NCI-H2196 (cell line): ENCODE measurements around the gene SSBP4.
"Not testable (repeated sequence)": the region's sequence is repeated elsewhere in the genome, so short reads cannot be mapped to it uniquely, and the experiment has no call there.

ENCODE experiments used
- DNase-seq: peaks from one replicate; lab custom pipeline; 2025; ENCODE audit not compliant: unreplicated experiment; lab: John Stamatoyannopoulos, UW

Gene SSBP4

DNA sequence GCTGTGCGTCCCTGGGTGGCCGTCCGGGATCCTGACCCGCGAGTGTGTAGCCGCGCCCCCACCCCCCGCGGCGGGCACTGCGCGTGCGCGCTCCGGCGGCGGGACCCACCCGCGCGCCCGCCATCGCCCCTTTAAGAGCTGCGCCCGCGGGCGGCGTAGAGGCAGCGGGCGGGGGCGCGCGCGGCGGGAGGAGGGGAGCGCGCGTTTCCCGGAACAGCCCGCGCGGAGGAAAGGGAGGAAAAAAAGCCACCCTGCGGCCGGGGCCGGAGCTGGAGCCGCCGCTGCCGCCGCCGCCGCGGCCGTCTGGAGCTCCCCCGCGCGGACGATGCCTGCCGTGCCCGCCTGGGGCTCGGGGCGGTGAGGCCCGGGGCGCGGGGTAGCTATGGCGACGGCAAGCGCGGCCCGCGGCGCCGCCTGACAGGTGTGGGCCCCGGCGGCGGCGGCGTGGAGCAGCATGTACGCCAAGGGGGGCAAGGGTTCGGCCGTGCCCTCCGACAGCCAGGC lies at the start of gene SSBP4:
SSBP4 (plus strand) TSS at position 204 of the 504 bp plus-strand sequence; CDS start at position 455, 251 bp downstream.
- DNase-seq = peak; percentile 86

- DNase-seq = no peak
These were observed 45.7 kb upstream of the SSBP4 start for GRCh38 chr19:18373407-18373891.

GRCh38 chr19:18373892-18374629 lies 45.1 kb upstream of the SSBP4 start:
- peak; percentile 78 for DNase-seq

GRCh38 chr19:18377026-18377425 lies 42.2 kb upstream of the SSBP4 start:
- DNase-seq = peak; percentile 50

GRCh38 chr19:18379803-18380747 lies 39.1 kb upstream of the SSBP4 start:
- peak; percentile 96 for DNase-seq

GRCh38 chr19:18380843-18381242 lies 38.4 kb upstream of the SSBP4 start:
- no peak for DNase-seq

DNA sequence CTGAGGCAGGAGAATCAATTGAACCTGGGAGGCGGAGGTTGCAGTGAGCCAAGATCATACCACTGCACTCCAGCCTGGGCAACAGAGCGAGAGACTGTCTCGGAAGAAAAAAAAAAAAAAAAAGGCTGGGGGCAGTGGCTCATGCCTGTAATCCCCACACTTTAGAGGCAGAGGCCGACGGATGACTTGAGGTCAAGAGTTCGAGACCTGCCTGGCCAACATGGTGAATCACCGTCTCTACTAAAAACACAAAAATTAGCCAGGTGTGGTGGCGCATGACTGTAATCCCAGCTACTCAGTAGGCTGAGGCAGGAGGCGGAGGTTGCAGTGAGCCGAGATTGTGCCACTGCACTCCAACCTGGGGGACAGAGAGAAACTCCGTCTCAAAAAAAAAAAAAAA lies 35.6 kb upstream of the SSBP4 start:
- not testable (repeated sequence) for DNase-seq

- DNase-seq = no peak
These were observed 34.4 kb upstream of the SSBP4 start for GRCh38 chr19:18384775-18385174.

- no peak for DNase-seq
These were observed 33.9 kb upstream of the SSBP4 start for GRCh38 chr19:18385359-18385674.

- peak; percentile 40 for DNase-seq
These were observed 33.3 kb upstream of the SSBP4 start, which contains the start of gene GDF15 for GRCh38 chr19:18385675-18386542. GDF15 (plus strand) TSS chr19:18386158; CDS start chr19:18386190, 32 bp downstream.

- DNase-seq = no peak
These were observed 32.5 kb upstream of the SSBP4 start for GRCh38 chr19:18386543-18387271.

DNA sequence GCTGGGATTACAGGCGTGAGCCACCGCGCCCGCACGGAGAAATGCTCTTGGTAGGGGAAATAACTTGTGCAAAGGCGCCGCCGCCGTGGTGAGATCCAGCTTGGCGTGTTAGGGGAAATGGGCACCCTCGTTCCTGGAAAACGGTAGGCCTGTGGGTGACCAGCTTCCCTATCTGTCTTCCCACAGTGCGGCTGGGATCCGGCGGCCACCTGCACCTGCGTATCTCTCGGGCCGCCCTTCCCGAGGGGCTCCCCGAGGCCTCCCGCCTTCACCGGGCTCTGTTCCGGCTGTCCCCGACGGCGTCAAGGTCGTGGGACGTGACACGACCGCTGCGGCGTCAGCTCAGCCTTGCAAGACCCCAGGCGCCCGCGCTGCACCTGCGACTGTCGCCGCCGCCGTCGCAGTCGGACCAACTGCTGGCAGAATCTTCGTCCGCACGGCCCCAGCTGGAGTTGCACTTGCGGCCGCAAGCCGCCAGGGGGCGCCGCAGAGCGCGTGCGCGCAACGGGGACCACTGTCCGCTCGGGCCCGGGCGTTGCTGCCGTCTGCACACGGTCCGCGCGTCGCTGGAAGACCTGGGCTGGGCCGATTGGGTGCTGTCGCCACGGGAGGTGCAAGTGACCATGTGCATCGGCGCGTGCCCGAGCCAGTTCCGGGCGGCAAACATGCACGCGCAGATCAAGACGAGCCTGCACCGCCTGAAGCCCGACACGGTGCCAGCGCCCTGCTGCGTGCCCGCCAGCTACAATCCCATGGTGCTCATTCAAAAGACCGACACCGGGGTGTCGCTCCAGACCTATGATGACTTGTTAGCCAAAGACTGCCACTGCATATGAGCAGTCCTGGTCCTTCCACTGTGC lies 30.9 kb upstream of the SSBP4 start:
- DNase-seq = peak; percentile 97

- DNase-seq = no peak
These were observed 30.1 kb upstream of the SSBP4 start for GRCh38 chr19:18388960-18389725.

DNA sequence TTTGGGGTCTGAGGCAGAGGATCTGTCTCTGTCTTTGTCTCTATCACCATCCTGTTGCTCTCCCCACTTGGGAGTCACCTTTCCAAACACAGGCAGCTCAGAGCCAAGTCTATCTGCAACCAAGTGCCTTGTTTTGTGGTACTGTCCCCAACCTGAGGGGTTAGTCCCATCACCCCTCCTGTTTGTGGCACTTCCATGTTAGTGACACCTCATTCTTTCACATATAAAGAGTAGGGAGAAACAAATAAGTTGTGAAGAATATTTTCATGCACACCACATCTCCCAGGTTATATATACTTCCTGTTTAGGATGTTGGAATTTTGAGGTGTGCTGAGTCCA lies 29.5 kb upstream of the SSBP4 start:
- DNase-seq = no peak

- DNase-seq = no peak
These were observed 28.9 kb upstream of the SSBP4 start for GRCh38 chr19:18390065-18390907.

DNA sequence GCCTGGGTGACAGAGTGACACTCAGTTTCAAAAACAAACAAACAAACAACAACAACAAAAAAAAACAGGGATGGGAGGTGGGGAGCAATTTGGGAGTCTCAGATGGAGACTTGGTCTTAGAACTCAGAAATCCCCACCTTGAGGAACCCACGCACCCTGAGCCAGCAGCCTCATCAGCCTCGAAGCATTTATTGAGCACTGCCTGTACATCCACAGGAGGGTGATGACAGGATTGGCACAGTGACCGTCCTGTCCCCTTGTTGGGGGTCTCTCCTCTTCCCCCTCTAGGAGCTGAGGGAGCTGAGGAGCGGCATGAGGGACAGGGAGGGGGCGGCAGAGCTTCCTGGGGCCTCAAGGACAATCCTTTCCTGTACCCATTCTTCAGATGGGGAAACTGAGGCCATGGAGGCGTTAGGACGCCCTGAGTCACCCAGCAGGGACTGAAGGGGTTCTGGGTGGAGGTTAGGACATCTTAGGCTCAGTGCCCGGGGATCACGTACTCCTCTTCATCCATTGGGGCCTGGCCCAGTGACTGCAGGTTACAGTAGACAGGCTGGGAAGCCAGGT lies 27.6 kb upstream of the SSBP4 start:
- DNase-seq = no peak

DNA sequence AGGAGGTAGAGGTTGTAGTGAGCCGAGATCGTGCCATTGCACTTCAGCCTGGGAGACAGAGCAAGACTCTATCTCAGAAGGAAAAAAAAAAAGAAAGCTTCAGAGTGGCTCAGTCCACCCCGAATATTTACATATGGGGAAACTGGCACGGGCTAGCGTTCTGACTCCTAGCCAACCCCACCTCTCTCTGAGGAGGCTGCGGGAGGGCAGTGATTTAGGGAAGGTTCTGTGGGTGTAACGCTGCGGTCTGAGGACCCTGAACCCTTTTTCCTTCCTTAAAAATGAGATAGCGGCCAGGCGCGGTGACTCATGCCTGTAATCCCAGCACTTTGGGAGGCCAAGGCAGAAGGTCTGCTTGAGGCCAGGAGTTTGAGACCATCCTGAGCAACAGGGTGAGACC lies 26.8 kb upstream of the SSBP4 start:
- DNase-seq = no peak
